SK-N-MC (cell line): ENCODE data around the gene SYTL3.

Experiments
- DNase-seq: peaks from one replicate; pipeline ENCODE4 v3.0.0-alpha.2; 2011; ENCODE audit warnings: low read depth, low spot score
- H3K27ac ChIP-seq: fragments of 200-600 bp; sonication (generic); 2 replicates; pipeline ENCODE4 v1.5.1; 2016; ENCODE audit warnings: mixed run types
- H3K36me3 ChIP-seq: fragments of 200-600 bp; sonication (generic); 2 replicates; pipeline ENCODE4 v1.6.1; 2017; ENCODE audit warnings: antibody characterized with exemption, low read length, mixed read lengths; ENCODE audit not compliant: insufficient read depth
- H3K4me3 ChIP-seq: fragments of 200-600 bp; sonication (generic); 2 replicates; pipeline ENCODE4 v1.5.1; 2016
- H3K9ac ChIP-seq: fragments of 200-600 bp; sonication (generic); 2 replicates; pipeline ENCODE4 v1.8.0; 2017; ENCODE audit warnings: mixed run types, mixed read lengths; ENCODE audit not compliant: insufficient read length
- H3K9me3 ChIP-seq: fragments of 200-600 bp; sonication (generic); 2 replicates; pipeline ENCODE4 v1.6.1; 2017; ENCODE audit warnings: low read depth, mild to moderate bottlenecking, antibody characterized with exemption, low read length, moderate library complexity, mixed read lengths
- EZH2 ChIP-seq: fragments of 200-600 bp; sonication (generic); IDR thresholded peaks from one replicate; pipeline ENCODE4 v1.6.1; 2017; ENCODE audit warnings: antibody characterized with exemption
- FOXP2 ChIP-seq: optimal IDR thresholded peaks from 2 replicates; pipeline ENCODE3; 2011; ENCODE audit warnings: mild to moderate bottlenecking, moderate library complexity; ENCODE audit not compliant: insufficient read depth; ENCODE audit errors: extremely low read length, control extremely low read depth
- POLR2AphosphoS5 ChIP-seq: IDR thresholded peaks from 2 replicates; pipeline ENCODE4 v1.6.1; 2012; ENCODE audit warnings: mild to moderate bottlenecking, low read depth, low read length, borderline replicate concordance

SYTL3 gene

DNA sequence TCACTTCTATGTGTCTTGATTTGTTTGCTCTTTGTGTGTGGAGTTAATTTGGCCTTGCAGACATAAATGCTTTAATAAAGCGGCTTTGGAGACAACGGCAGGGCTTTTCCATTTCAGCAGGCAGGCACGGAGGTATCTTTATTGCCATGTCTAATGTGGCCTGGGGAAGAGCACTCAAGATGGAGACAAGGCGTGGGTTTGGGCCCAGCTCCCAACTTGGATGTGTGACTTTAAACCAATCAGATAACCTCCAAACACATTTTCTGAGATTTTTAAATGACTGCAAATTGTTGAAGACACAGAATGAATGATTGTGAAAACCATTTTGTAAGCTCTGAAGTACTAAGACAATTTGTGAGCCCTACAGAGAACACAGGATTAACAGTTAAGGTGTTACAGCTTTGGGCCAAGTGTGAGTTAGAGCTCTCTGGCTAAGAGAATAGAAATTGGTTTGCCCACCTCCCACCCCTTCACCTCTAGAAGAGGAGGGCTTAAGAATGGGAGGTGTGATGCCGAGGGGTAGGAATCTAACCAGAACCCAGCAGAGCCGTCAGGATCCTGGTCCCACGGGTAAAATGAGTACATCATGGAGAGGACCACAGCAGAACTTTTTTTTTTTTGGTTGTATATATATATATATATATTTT is 14.3 kb upstream of the SYTL3 start:
- Histone ChIP-seq H3K9ac (no peak overlapping the region), H3K27ac (no peak overlapping the region), H3K36me3 (peaks cover 26% of the 10 kb centered on the region), H3K9me3 (no peaks in the 10 kb centered on the region), H3K4me3 (no peak overlapping the region)
- no peak for TF ChIP-seq FOXP2
- no peak for TF ChIP-seq POLR2AphosphoS5
- TF ChIP-seq EZH2, result no peak
- no peak for DNase-seq

GRCh38 chr6:158636778-158637177 is 13.1 kb upstream of the SYTL3 start:
- Histone ChIP-seq H3K27ac (no peak overlapping the region), H3K9me3 (no peaks in the 10 kb centered on the region), H3K4me3 (no peak overlapping the region), H3K36me3 (peaks cover 26% of the 10 kb centered on the region), H3K9ac (no peak overlapping the region)
- DNase-seq, result no peak
- no peak for TF ChIP-seq FOXP2
- no peak for TF ChIP-seq POLR2AphosphoS5
- TF ChIP-seq EZH2, result no peak

GRCh38 chr6:158638324-158638854 is 11.5 kb upstream of the SYTL3 start:
- no peak overlapping the region for H3K9ac ChIP-seq
- no peak overlapping the region for H3K4me3 ChIP-seq
- no peak overlapping the region for H3K27ac ChIP-seq
- no peaks in the 10 kb centered on the region for H3K9me3 ChIP-seq
- no peak for DNase-seq
- peaks cover 20% of the 10 kb centered on the region for H3K36me3 ChIP-seq
- TF ChIP-seq FOXP2, result no peak
- TF ChIP-seq EZH2, result no peak
- TF ChIP-seq POLR2AphosphoS5, result no peak

DNA sequence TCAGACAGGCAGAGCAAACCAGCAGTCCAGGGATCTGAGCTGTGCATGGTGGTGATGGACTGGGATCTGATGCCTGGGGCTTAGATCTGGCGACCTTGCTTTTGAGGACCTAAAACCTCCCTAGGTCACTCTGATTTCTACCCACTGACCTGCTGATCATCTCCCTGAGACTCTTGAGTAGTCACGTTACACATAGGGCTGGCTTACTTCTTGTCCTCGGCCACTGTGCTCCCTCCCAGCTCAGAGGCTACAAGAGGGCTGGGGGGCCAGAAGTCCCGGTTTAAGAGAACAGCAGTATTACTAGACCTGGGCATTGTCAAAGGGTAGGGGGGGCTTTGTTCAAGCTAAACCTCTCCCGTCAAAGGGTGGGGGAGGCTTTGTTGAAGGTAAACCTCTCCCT is 10.8 kb upstream of the SYTL3 start:
- DNase-seq, result no peak
- peaks cover 20% of the 10 kb centered on the region for H3K36me3 ChIP-seq

DNA sequence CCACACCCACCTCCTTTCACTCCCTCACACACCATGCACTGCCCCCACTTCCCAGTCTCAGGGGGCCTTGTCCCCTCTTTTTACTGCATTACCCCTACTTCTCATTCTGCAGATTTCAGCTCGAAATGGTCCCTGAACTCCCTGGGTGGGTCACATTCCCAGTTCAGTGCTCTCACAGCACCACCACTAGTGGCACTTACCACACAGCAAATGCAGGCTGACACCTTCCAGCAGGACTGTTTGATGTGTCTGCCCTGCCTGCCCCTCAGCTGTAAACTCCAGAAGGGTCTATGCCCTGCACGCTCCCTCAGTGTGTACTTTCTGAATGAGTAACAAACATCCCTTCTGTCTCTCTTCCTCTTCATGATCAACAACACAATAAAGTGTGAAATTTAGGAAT is 9.3 kb upstream of the SYTL3 start:
- no peaks in the 10 kb centered on the region for H3K9me3 ChIP-seq
- no peak overlapping the region for H3K27ac ChIP-seq
- no peak overlapping the region for H3K4me3 ChIP-seq
- DNase-seq, result no peak
- peaks cover 16% of the 10 kb centered on the region for H3K36me3 ChIP-seq
- TF ChIP-seq POLR2AphosphoS5 (no peak), EZH2 (no peak), FOXP2 (no peak)
- no peak overlapping the region for H3K9ac ChIP-seq

More for the DNA sequence above, 10.8 kb upstream of the SYTL3 start:
- Histone ChIP-seq H3K9me3 (no peaks in the 10 kb centered on the region), H3K27ac (no peak overlapping the region), H3K9ac (no peak overlapping the region), H3K4me3 (no peak overlapping the region)
- TF ChIP-seq FOXP2, result no peak

- no peak overlapping the region for H3K9ac ChIP-seq
- DNase-seq, result no peak
- H3K36me3 ChIP-seq, result peaks cover 4% of the 10 kb centered on the region; the same call in 1 of the 2 replicates
- no peaks in the 10 kb centered on the region for H3K9me3 ChIP-seq
- no peak overlapping the region for H3K4me3 ChIP-seq
- TF ChIP-seq EZH2 (no peak), POLR2AphosphoS5 (no peak), FOXP2 (no peak)
- H3K27ac ChIP-seq, result no peak overlapping the region
These were observed 7.7 kb upstream of the SYTL3 start for GRCh38 chr6:158642097-158642601.

- TF ChIP-seq FOXP2, result no peak
- no peak for TF ChIP-seq POLR2AphosphoS5
- TF ChIP-seq EZH2, result no peak
- no peaks in the 10 kb centered on the region; the same call in 1 of the 2 replicates for H3K36me3 ChIP-seq
- no peaks in the 10 kb centered on the region for H3K9me3 ChIP-seq
- H3K9ac ChIP-seq, result peak overlapping the region; percentile 86
- no peak for DNase-seq
- H3K27ac ChIP-seq, result no peak overlapping the region
- peak overlapping the region; percentile 98 for H3K4me3 ChIP-seq
These were observed 6.0 kb upstream of the SYTL3 start for GRCh38 chr6:158643836-158644230.

DNA sequence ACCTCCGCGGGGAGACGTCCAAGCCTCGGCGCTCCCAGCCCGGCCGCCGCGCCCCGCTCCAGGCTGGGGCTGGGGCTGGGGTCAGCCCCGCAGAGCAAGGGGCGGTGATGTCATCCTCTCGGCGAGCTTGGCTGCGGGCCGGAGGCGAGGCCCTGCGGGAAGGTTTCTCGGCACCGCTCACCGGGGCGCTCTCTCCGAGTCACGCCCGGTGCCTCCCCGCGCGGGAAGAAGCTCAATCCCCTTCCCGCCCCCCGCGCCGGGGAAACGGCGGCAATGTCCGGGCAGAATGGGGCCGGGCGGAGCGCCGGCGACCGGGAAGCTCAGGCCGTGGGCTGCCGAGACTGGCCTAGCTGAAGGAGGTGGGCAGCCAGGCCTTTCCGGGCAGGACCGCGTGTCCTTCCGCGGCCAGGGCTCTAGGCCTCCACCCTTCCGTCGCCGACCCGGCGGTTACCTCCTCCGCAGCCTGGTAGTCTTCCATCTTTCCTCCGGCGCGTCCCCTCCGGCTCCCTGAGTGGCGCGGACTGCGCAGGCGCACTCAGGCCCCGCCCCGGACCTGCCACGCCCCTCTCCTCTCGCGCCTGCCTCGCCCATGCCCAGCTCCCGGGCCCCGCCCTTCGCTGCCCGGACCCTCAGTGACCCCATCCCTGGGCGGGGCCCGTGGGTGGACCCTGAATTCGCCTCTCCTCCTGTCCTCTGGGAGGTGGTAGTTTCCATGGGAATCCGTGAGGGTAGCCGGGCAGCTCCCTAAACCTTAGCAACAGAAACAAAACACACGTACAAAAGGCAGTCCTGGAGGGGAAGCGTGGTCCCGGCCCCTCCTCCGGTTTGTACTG is 5.4 kb upstream of the SYTL3 start, which contains the start of gene DYNLT1:
DYNLT1 (minus strand) TSS at position 513 of the 833 bp plus-strand sequence; CDS start at position 478, 35 bp downstream.
- no peak for DNase-seq
- H3K27ac ChIP-seq, result no peak within 1 kb of the TSS
- H3K9me3 ChIP-seq, result no peaks in the 10 kb centered on the region
- no peak for TF ChIP-seq FOXP2
- peak; percentile 98 for TF ChIP-seq POLR2AphosphoS5
- peak within 1 kb of the TSS; percentile 98 for H3K4me3 ChIP-seq
- H3K9ac ChIP-seq, result peak within 1 kb of the TSS; percentile 86
- H3K36me3 ChIP-seq, result no peaks in the 10 kb centered on the region; the same call in 1 of the 2 replicates
